NCI-H82 treated with DMSO at 0.1 percent for 48 hours (cell line): ENCODE measurements around the gene SEMA4F.
A peak's percentile ranks its signal among the peaks of the same experiment; 100 is the strongest.

ENCODE experiments used
- DNase-seq: peaks from one replicate; lab custom pipeline; 2025; ENCODE audit not compliant: unreplicated experiment; lab: John Stamatoyannopoulos, UW

SEMA4F gene

DNA sequence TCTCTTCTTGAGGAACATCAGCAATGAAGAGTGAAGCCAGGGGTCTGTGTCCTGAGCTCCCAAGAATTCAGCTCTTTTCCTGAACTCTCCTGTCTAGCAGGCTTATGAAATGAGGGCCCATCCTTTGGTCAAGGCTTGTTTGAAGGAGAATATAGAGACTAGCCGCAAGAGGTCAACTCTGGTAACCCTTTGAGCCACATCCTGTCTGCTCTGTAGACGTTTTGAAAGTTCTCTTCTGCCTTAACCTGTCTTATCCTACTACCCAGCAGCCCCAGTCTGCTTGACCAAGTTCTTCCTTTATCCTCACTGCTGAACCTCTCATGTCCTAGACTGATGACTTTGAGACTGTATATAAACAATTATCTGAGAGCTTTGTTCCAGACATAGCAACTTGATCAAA is 5.4 kb downstream of the SEMA4F start:
- DNase-seq: no peak

GRCh38 chr2:74668087-74668486 is 14.0 kb downstream of the SEMA4F start:
- DNase-seq: no peak

- no peak for DNase-seq
Measured at GRCh38 chr2:74670263-74670662, 16.2 kb downstream of the SEMA4F start.

DNA sequence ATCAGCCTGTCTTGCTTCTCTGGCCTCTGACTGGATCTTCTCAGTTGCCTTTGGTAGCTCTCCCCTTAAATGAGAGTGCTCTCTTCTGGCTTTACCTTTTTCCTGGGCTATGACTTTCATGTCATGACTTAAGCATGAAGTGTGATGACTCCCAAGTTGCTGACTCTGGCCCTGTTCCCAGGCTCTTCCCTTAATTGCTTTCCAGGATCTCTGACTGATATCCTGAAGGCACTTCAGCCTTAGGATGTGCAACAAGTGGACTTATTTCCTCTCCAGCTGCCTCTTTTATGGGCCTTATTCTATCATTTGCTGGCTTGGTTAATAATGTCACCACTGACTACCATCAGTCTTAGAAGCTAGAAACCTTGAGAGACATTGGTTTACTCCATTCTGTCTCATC is 17.4 kb downstream of the SEMA4F start:
- no peak for DNase-seq

DNA sequence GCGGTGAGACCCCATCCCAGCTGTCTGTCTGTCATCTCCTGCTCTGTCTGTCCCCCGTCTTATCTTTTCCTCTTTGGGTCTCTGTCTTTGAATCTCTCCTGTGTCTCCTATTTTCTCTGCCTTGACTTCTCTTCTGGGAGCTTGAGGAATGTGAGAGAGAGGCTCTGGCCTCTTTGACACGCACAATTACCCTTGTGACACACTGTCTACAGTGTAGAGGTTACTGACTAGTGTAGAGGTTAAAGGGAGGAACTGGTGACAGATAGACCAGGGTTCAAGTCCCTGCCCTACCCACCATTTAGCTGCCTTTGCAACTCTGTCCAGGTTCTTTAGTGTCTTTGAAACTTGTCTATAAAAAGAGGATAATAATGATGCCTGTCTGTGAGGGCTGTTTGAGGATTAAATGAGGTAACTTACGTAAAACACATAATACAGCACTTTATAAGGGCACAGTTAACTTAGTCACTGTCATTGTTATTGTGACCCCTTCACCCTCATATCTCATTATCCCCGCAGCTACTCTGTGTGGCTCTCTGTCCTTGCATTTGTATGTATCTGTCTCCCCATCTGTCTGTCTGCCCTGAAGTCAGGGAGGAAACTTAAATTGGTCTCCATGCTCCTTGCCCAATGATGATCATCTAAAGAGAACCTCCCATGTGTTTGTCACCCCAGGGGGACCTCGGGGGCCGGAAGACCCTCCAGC is 19.9 kb downstream of the SEMA4F start:
- DNase-seq: no peak

DNA sequence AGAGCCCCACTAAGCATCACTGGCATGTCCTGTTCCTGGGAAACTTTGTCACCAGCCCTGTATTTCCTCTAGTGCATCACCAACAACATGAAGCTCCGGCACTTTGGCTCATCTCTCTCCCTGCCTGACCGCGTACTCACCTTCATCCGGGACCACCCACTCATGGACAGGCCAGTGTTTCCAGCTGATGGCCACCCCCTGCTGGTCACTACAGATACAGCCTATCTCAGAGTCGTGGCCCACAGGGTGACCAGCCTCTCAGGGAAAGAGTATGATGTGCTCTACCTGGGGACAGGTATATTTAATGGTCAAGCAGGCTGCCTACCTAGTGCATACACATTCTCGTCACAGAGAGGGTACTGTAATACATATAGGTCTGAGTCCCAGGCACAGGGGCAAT is 21.0 kb downstream of the SEMA4F start:
- no peak for DNase-seq

- DNase-seq: no peak
Measured at GRCh38 chr2:74676331-74676730, 22.3 kb downstream of the SEMA4F start.

DNA sequence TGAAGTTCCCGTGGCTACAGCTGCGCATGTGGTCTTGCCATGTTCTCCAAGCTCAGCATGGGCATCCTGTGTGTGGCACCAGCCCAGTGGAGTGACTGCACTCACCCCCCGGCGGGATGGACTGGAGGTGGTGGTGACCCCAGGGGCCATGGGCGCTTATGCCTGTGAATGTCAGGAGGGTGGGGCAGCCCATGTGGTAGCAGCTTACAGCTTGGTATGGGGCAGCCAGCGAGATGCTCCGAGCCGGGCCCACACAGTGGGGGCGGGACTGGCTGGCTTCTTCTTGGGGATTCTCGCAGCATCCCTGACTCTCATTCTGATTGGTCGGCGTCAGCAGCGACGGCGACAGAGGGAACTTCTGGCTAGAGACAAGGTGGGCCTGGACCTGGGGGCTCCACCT is 25.6 kb downstream of the SEMA4F start:
- no peak for DNase-seq

GRCh38 chr2:74682501-74682900 is 28.5 kb downstream of the SEMA4F start:
- no peak for DNase-seq

GRCh38 chr2:74685408-74685807 is 31.4 kb downstream of the SEMA4F start:
- no peak for DNase-seq

DNA sequence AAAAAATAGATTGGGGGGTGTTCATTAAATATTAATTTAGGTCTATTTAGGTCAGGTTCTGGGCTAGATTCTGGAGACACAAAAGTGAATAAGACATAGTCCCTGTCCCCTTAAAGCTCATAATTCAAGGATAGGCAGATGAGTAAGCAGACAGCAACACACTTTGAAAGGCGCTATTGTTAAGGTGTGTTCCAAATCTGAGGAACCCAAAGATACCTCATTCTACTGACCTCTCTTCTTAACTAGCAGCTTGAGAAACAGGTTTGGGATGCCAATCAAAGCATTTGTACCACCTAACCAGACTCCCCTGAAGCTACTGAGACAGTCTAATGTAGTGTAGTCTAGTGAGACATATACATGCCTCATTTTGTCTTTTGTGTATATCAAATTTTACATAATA is 34.8 kb downstream of the SEMA4F start:
- no peak for DNase-seq

DNA sequence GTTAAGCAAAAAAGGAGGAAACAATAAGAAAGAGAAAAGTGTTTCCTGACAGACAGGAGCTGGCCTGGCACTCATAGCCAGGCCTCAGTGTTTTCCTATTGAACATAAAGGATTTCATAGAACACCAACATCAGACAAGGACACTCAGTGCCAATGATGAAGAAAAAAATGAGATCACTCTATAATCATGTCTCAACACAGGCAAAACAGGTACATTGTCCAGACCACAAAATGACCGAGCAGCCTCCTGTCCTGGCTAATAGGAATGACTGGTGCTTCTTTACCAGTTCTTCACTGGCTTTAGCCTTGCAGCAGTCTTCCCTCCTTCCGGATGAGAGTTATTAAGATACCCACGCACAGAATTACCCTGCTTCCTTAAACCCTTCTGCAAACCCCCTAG is 35.6 kb downstream of the SEMA4F start:
- DNase-seq: no peak

- DNase-seq: peak; percentile 68
Measured at GRCh38 chr2:74690571-74690970, 36.5 kb downstream of the SEMA4F start.

DNA sequence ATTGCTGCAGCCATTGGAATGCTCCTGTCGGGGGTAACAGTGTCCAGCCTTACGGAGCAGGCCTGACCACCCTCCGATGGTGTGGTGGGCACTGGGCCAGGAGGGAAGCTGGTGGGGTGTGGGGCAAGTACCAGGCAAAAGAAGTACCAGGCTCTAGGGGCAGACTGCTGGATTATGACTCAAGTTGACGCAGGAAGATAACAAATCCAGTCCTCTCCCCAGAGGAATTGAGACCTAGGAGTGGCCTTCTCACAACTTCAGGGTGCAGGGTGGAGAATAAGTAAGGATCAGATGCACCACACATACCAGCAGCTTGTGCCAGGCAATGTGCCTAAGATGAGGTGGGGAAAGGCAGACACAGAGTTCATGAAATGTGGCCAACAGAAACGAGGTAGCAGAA is 37.9 kb downstream of the SEMA4F start:
- no peak for DNase-seq

- no peak for DNase-seq
Measured at GRCh38 chr2:74693213-74693612, 39.2 kb downstream of the SEMA4F start.

DNA sequence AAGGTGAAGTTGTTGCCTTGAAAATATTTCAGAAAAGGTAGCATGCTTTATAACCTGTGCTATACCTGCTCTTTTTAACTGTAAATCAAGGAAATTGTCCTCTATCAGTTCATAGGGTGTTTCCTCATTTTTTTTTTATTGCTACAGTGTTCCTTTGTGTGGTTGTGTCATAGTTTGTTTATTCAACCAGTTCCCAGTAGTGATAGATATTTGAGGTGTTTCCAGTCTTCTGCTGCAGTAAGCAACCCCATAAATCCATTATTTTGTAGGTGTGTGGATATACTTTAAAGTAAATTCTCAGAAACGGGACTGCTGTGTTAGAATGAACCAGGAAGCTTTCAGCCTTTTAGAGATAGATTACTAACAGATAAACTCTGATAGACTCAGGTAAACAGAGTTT is 39.6 kb downstream of the SEMA4F start:
- DNase-seq: no peak

DNA sequence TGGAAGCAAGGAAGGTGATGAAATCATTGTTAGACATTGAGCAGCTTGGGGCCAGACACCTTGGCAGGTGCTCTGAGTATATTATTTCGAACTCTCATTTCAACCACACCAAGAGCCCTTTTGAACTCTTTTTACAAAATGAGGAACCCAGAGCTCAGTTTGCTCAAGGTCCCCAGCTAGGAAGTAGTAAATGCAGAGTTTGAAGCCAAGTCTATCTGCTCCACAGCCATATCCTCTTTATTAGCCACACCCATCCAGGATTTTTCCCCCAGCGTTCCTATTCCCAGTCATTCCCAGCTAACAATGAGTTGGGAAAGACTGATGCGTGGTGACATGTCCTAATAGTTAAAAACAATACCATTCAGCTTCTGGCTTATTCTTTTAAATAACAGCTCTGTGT is 40.2 kb downstream of the SEMA4F start:
- DNase-seq: no peak

- no peak for DNase-seq
Measured at GRCh38 chr2:74695663-74696062, 41.6 kb downstream of the SEMA4F start.

- no peak for DNase-seq
Measured at GRCh38 chr2:74696829-74697228, 42.8 kb downstream of the SEMA4F start.

GRCh38 chr2:74700643-74701372 is 46.8 kb downstream of the SEMA4F start:
- no peak for DNase-seq

DNA sequence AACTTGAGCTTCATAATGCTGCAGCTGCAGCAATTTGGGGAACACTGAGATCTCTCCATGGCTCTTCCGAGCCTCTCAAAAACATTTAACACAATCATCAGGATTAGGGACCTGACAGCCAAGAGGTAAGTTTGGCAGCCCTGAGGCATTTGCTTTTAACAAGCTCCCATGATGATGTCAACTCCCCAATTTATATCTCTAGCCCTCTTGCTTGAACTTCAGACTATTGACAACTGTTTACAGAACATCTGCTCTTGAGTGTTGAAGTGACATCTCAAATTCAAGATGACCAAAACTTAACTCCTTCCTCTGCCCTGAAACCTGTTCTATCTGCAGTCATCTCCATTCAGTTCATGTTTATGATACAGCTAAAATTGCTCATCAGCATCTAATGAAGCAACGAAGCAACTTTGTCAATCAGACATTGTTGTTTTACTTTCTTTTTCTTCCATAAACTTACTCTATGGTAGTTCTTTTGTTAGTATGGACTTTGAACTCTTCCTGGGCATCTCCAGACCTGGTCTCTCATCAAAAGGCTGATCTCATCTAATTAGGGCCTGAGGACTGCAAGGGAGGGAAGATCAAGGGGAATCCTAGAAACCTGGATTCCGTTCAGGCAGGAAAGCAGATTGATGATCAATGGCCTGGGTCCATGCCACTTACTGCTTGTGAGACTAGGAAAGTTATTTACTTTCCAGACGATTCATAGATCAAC is 48.1 kb downstream of the SEMA4F start:
- DNase-seq: no peak

DNA sequence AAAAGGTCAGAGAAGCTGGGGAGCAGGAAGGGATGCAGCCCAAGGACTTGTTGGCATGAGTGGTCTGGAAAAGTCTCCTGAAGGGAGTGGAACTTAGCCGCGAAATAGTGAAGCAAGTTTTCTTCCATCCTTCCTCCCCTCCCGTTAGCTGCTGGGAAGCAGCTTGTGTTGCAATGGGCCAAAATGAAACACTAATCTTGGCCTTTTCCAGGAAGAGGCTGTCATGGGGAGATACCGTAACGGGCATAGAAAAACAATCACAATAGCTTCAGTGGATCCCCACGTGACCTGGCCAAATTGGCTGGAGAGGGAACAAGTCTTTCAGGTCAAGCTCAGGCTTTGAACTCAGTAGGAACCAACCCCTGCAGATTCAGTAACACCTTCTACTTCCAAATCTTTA is 49.3 kb downstream of the SEMA4F start:
- DNase-seq: no peak
